Panc1 (cell line): ENCODE data around the gene ALDH9A1. TPM values are rescaled to one million over a fixed set of nuclear protein-coding genes. Genes with fewer than 3 reads are reported as not detected.
"Not testable (repeated sequence)": the region's sequence is repeated elsewhere in the genome, so short reads cannot be mapped to it uniquely, and the experiment has no call there.

ENCODE experiments used
- ATAC-seq: fragments of 200-7000 bp; cut with Tn5 transposase; 2 replicates; pipeline ENCODE4 v1.9.1; 2020; ENCODE audit warnings: mild to moderate bottlenecking, moderate library complexity
- Bru-seq: library from RNA; stranded (reverse); fragments of 400-500 nt; gene quantifications from one replicate; lab custom pipeline; 2021; lab: Mats Ljungman, UMichigan
- BruChase-seq, 2 experiments: library from RNA; stranded (reverse); fragments of 400-500 nt; gene quantifications; one replicate each; lab custom pipeline; 2021; lab: Mats Ljungman, UMichigan
- BruUV-seq: library from RNA; stranded (reverse); fragments of 400-500 nt; replicated peaks from 2 replicates; lab custom pipeline; 2021; lab: Mats Ljungman, UMichigan
- CTCF ChIA-PET: fragments of 300-600 bp; sonication (Branson Sonifier 250); formaldehyde crosslinking; loops from one replicate; lab custom pipeline; 2022; ENCODE audit warnings: antibody characterized with exemption; lab: Charles Lee
- POLR2A ChIA-PET: fragments of 300-600 bp; sonication (Branson Sonifier 250); formaldehyde crosslinking; loops from one replicate; lab custom pipeline; 2022; ENCODE audit warnings: antibody characterized with exemption; lab: Charles Lee
- DNase-seq: peaks from one replicate; pipeline ENCODE4 v3.0.0-alpha.2; 2010; ENCODE audit warnings: low read depth, low spot score
- H3K27ac ChIP-seq: 2 replicates; pipeline ENCODE4 v1.5.1; 2011; ENCODE audit warnings: mild to moderate bottlenecking, low read length, inconsistent platforms
- H3K27me3 ChIP-seq: fragments of 200-500 bp; sonication (Bioruptor generic); 2 replicates; pipeline ENCODE4 v1.6.0; 2014; ENCODE audit warnings: low read length, inconsistent platforms; ENCODE audit not compliant: control insufficient read depth, insufficient read depth
- H3K36me3 ChIP-seq: fragments of 200-500 bp; sonication (Bioruptor generic); 2 replicates; pipeline ENCODE4 v1.5.1; 2014; ENCODE audit warnings: inconsistent platforms, mild to moderate bottlenecking, low read length, moderate library complexity; ENCODE audit not compliant: control insufficient read depth, insufficient read depth
- H3K4me1 ChIP-seq: 2 replicates; pipeline ENCODE4 v1.5.1; 2011; ENCODE audit warnings: inconsistent platforms, mild to moderate bottlenecking, low read length, moderate library complexity; ENCODE audit not compliant: control insufficient read depth, insufficient read depth
- H3K4me3 ChIP-seq, 2 experiments: 2 replicates each; pipeline ENCODE4 v1.5.1; 2011 to 2012; ENCODE audit warnings: low read depth in 2 of 2, low read length in 2 of 2, mild to moderate bottlenecking in 2 of 2, inconsistent platforms in 1 of 2, moderate library complexity in 1 of 2
- H3K9me3 ChIP-seq: fragments of 200-500 bp; sonication (Bioruptor generic); 2 replicates; pipeline ENCODE4 v1.5.1; 2014; ENCODE audit warnings: low read depth, mild to moderate bottlenecking, inconsistent platforms, low read length, moderate library complexity; ENCODE audit not compliant: control insufficient read depth, insufficient read depth
- POLR2AphosphoS5 ChIP-seq: IDR thresholded peaks from 2 replicates; pipeline ENCODE4 v1.6.1; 2012; ENCODE audit warnings: mild to moderate bottlenecking, low read depth, low read length, moderate library complexity
- SIN3A ChIP-seq: IDR thresholded peaks from 2 replicates; pipeline ENCODE4 v1.6.1; 2012; ENCODE audit warnings: low read depth, mild to moderate bottlenecking, low read length, moderate library complexity, borderline replicate concordance; ENCODE audit not compliant: insufficient read depth
- TCF7L2 ChIP-seq: IDR thresholded peaks from 2 replicates; pipeline ENCODE4 v1.6.1; 2011; ENCODE audit warnings: mild to moderate bottlenecking, low read depth, low read length, inconsistent platforms
- in situ Hi-C: cut with HindIII; loops from 2 replicates; pipeline ENCODE4 v1.10.0; 2016; ENCODE audit warnings: low sequenced_read_pairs, low pct_unique_long_range_greater_than_20kb
- intact Hi-C: fragments of 100-400 bp; cut with micrococcal nuclease; formaldehyde crosslinking; loops from one replicate; pipeline ENCODE4 v1.10.0; 2022; ENCODE audit not compliant: unreplicated experiment
- long read RNA-seq: library from polyadenylated mRNA; unstranded; transcript quantifications from one replicate; pipeline ENCODE4 v2.0.0, GENCODE V29; 2021; ENCODE audit not compliant: unreplicated experiment
- polyA plus RNA-seq: library from polyadenylated mRNA; unstranded; fragments of >200 nt; gene quantifications from one replicate; pipeline ENCODE4 v1.2.1, GENCODE V29; 2012; ENCODE audit warnings: missing spikeins; ENCODE audit not compliant: insufficient read length
- total RNA-seq: library from RNA; stranded (reverse); gene quantifications from one replicate; pipeline ENCODE4 v1.2.1, GENCODE V29; 2021; ENCODE audit not compliant: unreplicated experiment
- TF ChIP-seq, protein P1 (sequence below), 2 experiments: IDR thresholded peaks; 2 replicates each; pipeline ENCODE4 v1.6.1; 2011 to 2012; ENCODE audit warnings: low read depth in 2 of 2, control low read depth in 1 of 2, low read length in 1 of 2, mild to moderate bottlenecking in 1 of 2, moderate library complexity in 1 of 2; ENCODE audit not compliant: insufficient read depth in 1 of 2
- TF ChIP-seq, protein P2 (sequence below): fragments of 450-650 bp; IDR thresholded peaks from 2 replicates; pipeline ENCODE4 v1.5.1; 2017; ENCODE audit warnings: mild to moderate bottlenecking

The ALDH9A1 gene
- total RNA-seq, result 30.3 TPM
- polyA plus RNA-seq, result 23.0 TPM
- Bru-seq, nascent RNA, result percentile 73 among the genes with signal in this experiment
- BruChase-seq, experiment 1, labeled RNA remaining after a 2-hour chase, result percentile 69 among the genes with signal in this experiment
- BruChase-seq, experiment 2, labeled RNA remaining after a 6-hour chase, result percentile 80 among the genes with signal in this experiment
- long read RNA-seq, transcript ALDH9A1-201 (11 exons, 2,696 nt), result major isoform, 72 of 84 reads
- long read RNA-seq, partial matches to known transcripts, result 6 of 84 reads
- long read RNA-seq, other reads (novel, unspliced or antisense), result 6 of 84 reads

DNA sequence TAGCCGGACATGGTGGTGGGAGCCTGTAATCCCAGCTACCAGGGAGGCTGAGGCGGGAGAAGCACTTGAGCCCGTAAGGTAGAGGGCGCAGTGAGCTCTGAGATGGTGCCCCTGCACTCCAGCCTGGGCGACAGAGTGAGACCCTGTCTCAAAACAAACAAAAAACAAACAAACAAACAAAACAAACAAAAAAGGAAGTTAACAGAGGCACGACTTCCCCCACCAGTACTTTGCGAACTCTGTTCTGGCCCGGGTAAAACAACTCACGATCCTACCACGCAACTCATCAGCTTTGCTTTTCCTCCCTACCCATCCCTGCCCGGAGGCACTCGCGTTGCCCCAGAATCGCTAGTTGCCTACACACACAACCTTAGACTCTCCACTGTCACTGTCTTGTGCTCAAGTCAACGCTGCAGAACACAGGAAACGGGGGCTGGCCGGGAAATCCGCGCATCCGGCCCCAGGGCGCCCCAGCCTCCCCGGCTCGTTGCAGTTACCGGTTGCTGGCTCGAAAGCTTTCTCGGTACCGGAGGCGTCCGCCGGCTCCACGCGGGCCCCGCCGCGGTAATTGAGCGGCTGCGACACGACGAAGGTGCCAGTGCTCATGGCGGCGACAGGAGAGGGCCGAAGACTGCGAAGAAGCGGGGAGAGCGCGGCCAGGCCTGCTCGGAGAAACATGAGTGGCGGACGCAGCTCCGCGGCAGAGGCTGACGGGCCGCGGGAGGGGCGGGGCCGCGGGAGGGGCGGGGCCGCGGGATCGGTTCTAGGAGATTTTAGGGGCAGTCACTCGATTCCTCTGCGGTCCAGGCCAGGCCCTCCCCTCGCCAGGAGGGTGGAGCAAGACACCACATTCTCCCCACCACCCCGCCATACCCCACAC lies at the start of gene ALDH9A1:
Gene ALDH9A1, minus strand, starts transcription at position 682 of the 880 bp plus-strand sequence. Its CDS starts 4 bp downstream, at position 678.
- ChIA-PET POLR2A (interaction anchor here (0.5 to 0.6 kb wide), 3 partner anchors 11 to 67 kb away, joined by 3 to 4 read pairs (median 4); no protein-coding TSS in a partner anchor), CTCF (interaction anchor here (0.6 to 0.9 kb wide), 4 partner anchors 71 to 220 kb away, joined by 3 to 7 read pairs (median 4); no protein-coding TSS in a partner anchor)
- Histone ChIP-seq H3K27ac (peak within 1 kb of the TSS; percentile 87), H3K4me3 (peak within 1 kb of the TSS; percentile 71 to 97), H3K4me1 (peaks cover 15% of the 10 kb centered on the region), H3K36me3 (no peaks in the 10 kb centered on the region; the same call in 1 of the 2 replicates), H3K27me3 (no peaks in the 10 kb centered on the region; the same call in 1 of the 2 replicates), H3K9me3 (no peaks in the 10 kb centered on the region)
- DNase-seq, result peak; percentile 32
- peak; percentile 98 for ATAC-seq
- intact Hi-C loops (no loop called here), in situ Hi-C loops (no loop called here)
- TF ChIP-seq, protein P1, sequence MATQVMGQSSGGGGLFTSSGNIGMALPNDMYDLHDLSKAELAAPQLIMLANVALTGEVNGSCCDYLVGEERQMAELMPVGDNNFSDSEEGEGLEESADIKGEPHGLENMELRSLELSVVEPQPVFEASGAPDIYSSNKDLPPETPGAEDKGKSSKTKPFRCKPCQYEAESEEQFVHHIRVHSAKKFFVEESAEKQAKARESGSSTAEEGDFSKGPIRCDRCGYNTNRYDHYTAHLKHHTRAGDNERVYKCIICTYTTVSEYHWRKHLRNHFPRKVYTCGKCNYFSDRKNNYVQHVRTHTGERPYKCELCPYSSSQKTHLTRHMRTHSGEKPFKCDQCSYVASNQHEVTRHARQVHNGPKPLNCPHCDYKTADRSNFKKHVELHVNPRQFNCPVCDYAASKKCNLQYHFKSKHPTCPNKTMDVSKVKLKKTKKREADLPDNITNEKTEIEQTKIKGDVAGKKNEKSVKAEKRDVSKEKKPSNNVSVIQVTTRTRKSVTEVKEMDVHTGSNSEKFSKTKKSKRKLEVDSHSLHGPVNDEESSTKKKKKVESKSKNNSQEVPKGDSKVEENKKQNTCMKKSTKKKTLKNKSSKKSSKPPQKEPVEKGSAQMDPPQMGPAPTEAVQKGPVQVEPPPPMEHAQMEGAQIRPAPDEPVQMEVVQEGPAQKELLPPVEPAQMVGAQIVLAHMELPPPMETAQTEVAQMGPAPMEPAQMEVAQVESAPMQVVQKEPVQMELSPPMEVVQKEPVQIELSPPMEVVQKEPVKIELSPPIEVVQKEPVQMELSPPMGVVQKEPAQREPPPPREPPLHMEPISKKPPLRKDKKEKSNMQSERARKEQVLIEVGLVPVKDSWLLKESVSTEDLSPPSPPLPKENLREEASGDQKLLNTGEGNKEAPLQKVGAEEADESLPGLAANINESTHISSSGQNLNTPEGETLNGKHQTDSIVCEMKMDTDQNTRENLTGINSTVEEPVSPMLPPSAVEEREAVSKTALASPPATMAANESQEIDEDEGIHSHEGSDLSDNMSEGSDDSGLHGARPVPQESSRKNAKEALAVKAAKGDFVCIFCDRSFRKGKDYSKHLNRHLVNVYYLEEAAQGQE (IDR thresholded peaks at IDR 0.05; ENCODE audit: insufficient read depth in 1 of 2, low read depth in 2 of 2, low read length in 1 of 2), result no peak
- TF ChIP-seq, protein P2, sequence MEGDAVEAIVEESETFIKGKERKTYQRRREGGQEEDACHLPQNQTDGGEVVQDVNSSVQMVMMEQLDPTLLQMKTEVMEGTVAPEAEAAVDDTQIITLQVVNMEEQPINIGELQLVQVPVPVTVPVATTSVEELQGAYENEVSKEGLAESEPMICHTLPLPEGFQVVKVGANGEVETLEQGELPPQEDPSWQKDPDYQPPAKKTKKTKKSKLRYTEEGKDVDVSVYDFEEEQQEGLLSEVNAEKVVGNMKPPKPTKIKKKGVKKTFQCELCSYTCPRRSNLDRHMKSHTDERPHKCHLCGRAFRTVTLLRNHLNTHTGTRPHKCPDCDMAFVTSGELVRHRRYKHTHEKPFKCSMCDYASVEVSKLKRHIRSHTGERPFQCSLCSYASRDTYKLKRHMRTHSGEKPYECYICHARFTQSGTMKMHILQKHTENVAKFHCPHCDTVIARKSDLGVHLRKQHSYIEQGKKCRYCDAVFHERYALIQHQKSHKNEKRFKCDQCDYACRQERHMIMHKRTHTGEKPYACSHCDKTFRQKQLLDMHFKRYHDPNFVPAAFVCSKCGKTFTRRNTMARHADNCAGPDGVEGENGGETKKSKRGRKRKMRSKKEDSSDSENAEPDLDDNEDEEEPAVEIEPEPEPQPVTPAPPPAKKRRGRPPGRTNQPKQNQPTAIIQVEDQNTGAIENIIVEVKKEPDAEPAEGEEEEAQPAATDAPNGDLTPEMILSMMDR, result peak; percentile 81
- TF ChIP-seq SIN3A, result peak; percentile 76; the same call in 1 of the 2 replicates
- peak; percentile 88 for TF ChIP-seq POLR2AphosphoS5
- no peak for TF ChIP-seq TCF7L2
- no TSS peak for BruUV-seq

DNA sequence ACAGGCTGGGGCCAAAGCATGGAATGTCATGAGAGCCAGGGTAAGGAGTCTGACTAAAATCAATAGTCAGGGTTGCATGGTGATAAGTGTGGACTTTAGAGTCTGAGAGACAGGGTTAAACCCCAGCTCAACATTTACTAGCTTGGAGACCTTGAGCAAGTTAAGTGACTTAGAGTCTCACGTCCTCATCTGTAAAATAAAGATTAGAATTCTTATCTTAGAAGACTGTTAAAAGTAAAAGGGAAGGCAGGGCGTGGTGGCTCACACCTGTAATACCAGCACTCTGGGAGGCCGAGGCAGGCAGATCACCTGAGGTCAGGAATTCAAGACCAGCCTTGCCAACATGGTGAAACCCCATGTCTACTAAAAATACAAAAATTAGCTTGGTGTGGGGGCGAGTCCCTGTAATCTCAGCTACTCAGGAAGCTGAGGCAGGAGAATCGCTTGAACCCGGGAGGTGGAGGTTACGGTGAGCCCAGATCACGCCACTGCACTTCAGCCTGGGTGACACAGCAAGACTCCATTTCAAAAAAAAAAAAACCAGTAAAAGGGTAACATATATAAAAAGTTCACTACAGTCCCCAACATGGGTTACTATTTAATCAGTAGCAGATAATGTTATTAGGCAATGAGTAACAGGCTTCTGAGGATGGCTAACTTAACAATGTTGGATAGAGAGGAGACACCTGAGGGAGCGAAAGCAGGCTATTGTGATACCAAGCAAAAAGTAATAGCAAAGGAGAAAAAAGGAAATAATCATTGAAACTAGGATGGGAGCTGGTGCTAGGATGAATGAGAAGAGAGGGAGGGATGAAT lies 49.5 kb upstream of the ALDH9A1 start:
- intact Hi-C loops, result no loop called here
- TF ChIP-seq SIN3A (no peak), POLR2AphosphoS5 (no peak), TCF7L2 (no peak)
- Histone ChIP-seq H3K36me3 (peaks cover 3% of the 10 kb centered on the region), H3K27ac (no peak overlapping the region), H3K4me3 (no peak overlapping the region), H3K9me3 (no peaks in the 10 kb centered on the region), H3K27me3 (no peaks in the 10 kb centered on the region), H3K4me1 (no peaks in the 10 kb centered on the region)
- DNase-seq, result no peak
- ChIA-PET CTCF (interaction anchor here (0.6 kb wide), 1 partner anchor 165 kb away, joined by 5 read pairs; no protein-coding TSS in a partner anchor), POLR2A (no interaction called here)
- BruUV-seq, result no TSS peak
- in situ Hi-C loops, result no loop called here
- no peak for ATAC-seq

DNA sequence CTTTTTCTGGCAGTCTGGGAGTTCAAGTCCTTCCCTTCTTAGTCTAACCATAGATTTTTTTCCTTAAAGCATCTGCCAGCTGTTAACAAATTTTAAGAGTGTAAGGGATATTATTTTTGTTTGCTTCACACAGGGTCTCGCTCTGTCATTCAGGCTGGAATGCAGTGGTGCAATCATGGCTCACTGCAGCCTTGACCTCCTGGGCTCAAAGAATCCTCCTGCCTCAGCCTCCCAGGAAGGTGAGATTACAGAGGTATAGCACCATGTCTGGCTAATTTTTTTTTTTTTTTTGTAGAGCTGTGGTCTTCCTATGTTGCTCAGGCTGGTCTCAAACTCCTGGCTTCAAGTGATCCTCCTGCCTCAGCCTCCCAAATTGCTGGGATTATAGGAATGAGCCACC lies 46.6 kb upstream of the ALDH9A1 start:
- H3K4me1 ChIP-seq, H3K4me3 ChIP-seq, H3K9me3 ChIP-seq, intact Hi-C loops, ATAC-seq, BruUV-seq, DNase-seq, CTCF ChIA-PET, H3K27ac ChIP-seq, POLR2A ChIA-PET, H3K27me3 ChIP-seq, in situ Hi-C loops: not testable (repeated sequence)
- peaks cover 13% of the 10 kb centered on the region for H3K36me3 ChIP-seq
